PC-3 (cell line): Measurements from ENCODE around the gene LKAAEAR1.

ENCODE experiments used
- CTCF ChIP-seq: fragments of 300-600 bp; sonication (generic); conservative IDR thresholded peaks from 2 replicates; pipeline ENCODE4 v1.5.1; 2017; ENCODE audit warnings: antibody characterized with exemption, low read depth, mild to moderate bottlenecking, low read length
- EZH2 ChIP-seq: fragments of 300-600 bp; sonication (generic); IDR thresholded peaks from one replicate; pipeline ENCODE4 v1.6.1; 2017; ENCODE audit warnings: antibody characterized with exemption, mild to moderate bottlenecking, low read length; ENCODE audit not compliant: unreplicated experiment
- EZH2phosphoT487 ChIP-seq: fragments of 300-600 bp; sonication (generic); IDR thresholded peaks from 2 replicates; pipeline ENCODE4 v1.6.1; 2018; ENCODE audit warnings: mild to moderate bottlenecking, antibody characterized with exemption, low read length, borderline replicate concordance

- TF ChIP-seq CTCF (no peak), EZH2 (no peak), EZH2phosphoT487 (no peak)
Observed at GRCh38 chr20:64067005-64067632, 17.1 kb downstream of the LKAAEAR1 start.
